OCI-LY7 (cell line): ENCODE results near the gene CDKN1A.

Experiments
- EZH2phosphoT487 ChIP-seq: fragments of 200-600 bp; sonication (generic); IDR thresholded peaks from 2 replicates; pipeline ENCODE4 v1.6.1; 2018; ENCODE audit warnings: low read depth, borderline replicate concordance, mild to moderate bottlenecking, mixed run types, antibody characterized with exemption, low read length, moderate library complexity, mixed read lengths
- TF ChIP-seq, protein P1 (sequence below): fragments of 200-600 bp; sonication (generic); conservative IDR thresholded peaks from 2 replicates; pipeline ENCODE4 v1.5.1; 2014; ENCODE audit warnings: mild to moderate bottlenecking, antibody characterized with exemption, low read length, moderate library complexity, mixed read lengths

DNA sequence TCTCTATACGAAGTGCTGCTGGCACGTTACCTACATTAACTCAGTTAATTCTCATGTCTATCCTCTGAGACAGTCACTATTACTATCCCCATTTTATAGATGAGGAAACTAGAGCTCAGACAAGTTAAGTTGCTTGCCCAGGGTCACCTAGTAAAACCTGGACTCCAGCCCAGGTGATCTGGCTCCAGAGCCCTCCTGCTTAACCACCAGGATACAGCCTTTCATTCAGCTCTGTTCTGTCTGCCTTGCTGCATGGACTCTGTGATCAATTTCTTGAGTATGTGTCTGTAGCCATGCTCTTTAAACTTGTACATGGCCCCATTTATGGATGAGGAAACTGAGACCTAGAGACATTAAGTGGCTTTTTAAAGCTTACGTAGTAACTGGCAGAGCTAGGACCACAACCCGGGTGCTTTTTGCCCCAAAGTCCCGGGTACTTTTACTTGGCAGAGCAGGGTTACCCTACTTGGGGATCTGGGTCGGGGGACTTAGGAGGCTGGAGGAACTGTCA lies 4.7 kb downstream of the CDKN1A start:
- TF ChIP-seq, protein P1, sequence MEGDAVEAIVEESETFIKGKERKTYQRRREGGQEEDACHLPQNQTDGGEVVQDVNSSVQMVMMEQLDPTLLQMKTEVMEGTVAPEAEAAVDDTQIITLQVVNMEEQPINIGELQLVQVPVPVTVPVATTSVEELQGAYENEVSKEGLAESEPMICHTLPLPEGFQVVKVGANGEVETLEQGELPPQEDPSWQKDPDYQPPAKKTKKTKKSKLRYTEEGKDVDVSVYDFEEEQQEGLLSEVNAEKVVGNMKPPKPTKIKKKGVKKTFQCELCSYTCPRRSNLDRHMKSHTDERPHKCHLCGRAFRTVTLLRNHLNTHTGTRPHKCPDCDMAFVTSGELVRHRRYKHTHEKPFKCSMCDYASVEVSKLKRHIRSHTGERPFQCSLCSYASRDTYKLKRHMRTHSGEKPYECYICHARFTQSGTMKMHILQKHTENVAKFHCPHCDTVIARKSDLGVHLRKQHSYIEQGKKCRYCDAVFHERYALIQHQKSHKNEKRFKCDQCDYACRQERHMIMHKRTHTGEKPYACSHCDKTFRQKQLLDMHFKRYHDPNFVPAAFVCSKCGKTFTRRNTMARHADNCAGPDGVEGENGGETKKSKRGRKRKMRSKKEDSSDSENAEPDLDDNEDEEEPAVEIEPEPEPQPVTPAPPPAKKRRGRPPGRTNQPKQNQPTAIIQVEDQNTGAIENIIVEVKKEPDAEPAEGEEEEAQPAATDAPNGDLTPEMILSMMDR = no peak
- TF ChIP-seq EZH2phosphoT487 = no peak
